ENCODE results near the gene RAPGEF1. TPM values are rescaled to one million over a fixed set of nuclear protein-coding genes. Genes with fewer than 3 reads are reported as not detected.

The RAPGEF1 gene
- total and polyA plus RNA-seq, 2 donors (not counting 3 experiments of a cell fraction or from before 2014, with no cell fraction given), result 50.0 to 124 TPM

- H3K9me1 ChIP-seq (replicated peaks; ENCODE audit: control insufficient read depth, extremely low read depth, insufficient read depth, low read length), result no peaks in the 10 kb centered on the region
- TF ChIP-seq POLR2AphosphoS5 (IDR thresholded peaks at IDR 0.05; ENCODE audit: insufficient read depth, low read depth, low read length) (no peak), POLR2A (IDR thresholded peaks at IDR 0.05; ENCODE audit: low read depth, low read length) (no peak)
- H3K79me2 ChIP-seq (ENCODE audit: control insufficient read depth, insufficient read depth, low read length), result no peaks in the 10 kb centered on the region
- CTCF ChIA-PET, result interaction anchor here (0.8 kb wide), 1 partner anchor 9 kb away, joined by 3 read pairs; no protein-coding TSS in a partner anchor
- POLR2A ChIA-PET, result no interaction called here
- FAIRE-seq (no peak), DNase-seq (ENCODE audit: low read depth, low spot score) (no peak)
- H3K27me3 ChIP-seq (ENCODE audit: control insufficient read depth in 2 of 2, insufficient read depth in 2 of 2, low read length in 2 of 2), result no peaks in the 10 kb centered on the region
- BruUV-seq (replicated peaks), result no TSS peak
- H4K20me1 ChIP-seq (replicated peaks; ENCODE audit: control insufficient read depth, extremely low read depth, insufficient read depth, low read length), result no peaks in the 10 kb centered on the region
- dilution Hi-C loops (cut with MboI; ENCODE audit: extremely low pct_ligation_motif_present, low sequenced_read_pairs), result no loop called here
- no peak overlapping the region for H2AFZ ChIP-seq (ENCODE audit: low read depth, low read length)
- H3K4me2 ChIP-seq (ENCODE audit: insufficient read depth, low read length), result no peak overlapping the region
- no peaks in the 10 kb centered on the region for H3K4me1 ChIP-seq (ENCODE audit: control insufficient read depth, extremely low read depth, insufficient read depth, low read length)
- H3K9ac ChIP-seq (replicated peaks; ENCODE audit: extremely low read depth, insufficient read depth, low read length), result no peak overlapping the region
- no peak overlapping the region for H3K27ac ChIP-seq (ENCODE audit: insufficient read depth, low read depth, low read length)
- intact Hi-C loops (cut with micrococcal nuclease), result no loop called here
- H3K9me3 ChIP-seq (replicated peaks; ENCODE audit: control insufficient read depth, insufficient read depth, low read length), result no peaks in the 10 kb centered on the region
- H3K4me3 ChIP-seq (replicated peaks in 1 of 3; ENCODE audit: insufficient read depth in 1 of 3, low read depth in 1 of 3, low read length in 3 of 3), result no peak overlapping the region
- H3K36me3 ChIP-seq (ENCODE audit: control insufficient read depth in 2 of 2, extremely low read depth in 1 of 2, insufficient read depth in 2 of 2, low read length in 2 of 2), result peaks cover 0 to 2% of the 10 kb centered on the region in 2 experiments
Measured at GRCh38 chr9:131565369-131565768, 174.5 kb downstream of the RAPGEF1 start.

DNA sequence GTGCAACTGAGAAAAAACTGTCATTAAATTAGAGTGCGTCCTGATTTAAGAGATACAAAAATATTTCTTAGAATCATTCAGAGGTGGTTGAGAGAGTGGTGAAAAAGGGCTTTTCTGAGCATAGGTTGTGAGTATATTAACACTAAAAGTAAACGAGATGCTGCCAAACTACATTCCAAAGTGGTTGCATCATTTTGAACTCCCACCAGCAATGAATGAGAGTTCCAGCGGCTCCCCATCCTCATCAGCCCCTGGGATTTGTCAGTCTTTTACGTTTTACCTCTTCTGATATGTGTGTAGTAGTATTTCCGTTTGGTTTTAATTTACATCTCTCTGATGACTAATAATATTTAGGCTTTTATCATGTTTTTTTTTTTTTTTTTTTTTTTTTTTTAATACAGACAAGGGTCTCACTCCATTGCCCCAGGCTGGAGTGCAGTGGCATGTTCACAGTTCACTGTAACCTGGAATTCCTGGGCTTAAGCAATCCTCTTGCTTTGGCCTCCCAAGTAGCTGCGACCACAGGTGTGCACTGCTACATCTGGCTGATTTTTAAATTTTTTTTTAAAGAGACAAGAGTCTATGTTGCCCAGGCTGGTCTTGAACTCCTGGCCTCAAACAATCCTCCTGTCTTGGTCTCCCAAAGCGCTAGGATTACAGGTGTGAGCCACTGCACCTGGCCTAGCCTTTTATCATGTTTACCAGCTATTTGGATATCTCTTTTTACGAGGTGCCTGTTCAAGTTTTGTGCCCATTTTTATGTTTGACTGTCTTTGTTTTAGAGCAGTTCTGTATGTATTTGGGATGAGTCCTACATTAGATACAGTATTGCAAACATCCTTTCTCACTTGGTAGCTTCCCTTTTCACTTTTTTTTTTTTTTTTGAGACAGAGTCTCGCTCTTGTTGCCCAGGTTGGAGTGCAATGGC, 177.6 kb downstream of the RAPGEF1 start:
- dilution Hi-C loops (cut with MboI; ENCODE audit: extremely low pct_ligation_motif_present, low sequenced_read_pairs), result no loop called here
- FAIRE-seq, result no peak

More for the DNA sequence above, 177.6 kb downstream of the RAPGEF1 start:
- TF ChIP-seq EZH2 (IDR thresholded peaks at IDR 0.05; ENCODE audit: borderline replicate concordance, low read depth, low read length, severe bottlenecking) (no peak), JUN (IDR thresholded peaks at IDR 0.05; ENCODE audit: borderline replicate concordance, insufficient read depth, insufficient read length, low read depth) (no peak), FOS (IDR thresholded peaks at IDR 0.05; ENCODE audit: borderline replicate concordance, insufficient read depth, low read length) (no peak), MYC (IDR thresholded peaks at IDR 0.05; ENCODE audit: low read depth, low read length) (no peak)
- TF ChIP-seq, protein P1, sequence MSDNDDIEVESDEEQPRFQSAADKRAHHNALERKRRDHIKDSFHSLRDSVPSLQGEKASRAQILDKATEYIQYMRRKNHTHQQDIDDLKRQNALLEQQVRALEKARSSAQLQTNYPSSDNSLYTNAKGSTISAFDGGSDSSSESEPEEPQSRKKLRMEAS (IDR thresholded peaks at IDR 0.05; ENCODE audit: insufficient read depth, insufficient read length), result no peak
- H3K4me3 ChIP-seq (replicated peaks in 1 of 3; ENCODE audit: insufficient read depth in 1 of 3, low read depth in 1 of 3, low read length in 3 of 3), result no peak overlapping the region
- intact Hi-C loops (cut with micrococcal nuclease), result no loop called here
- H3K9me1 ChIP-seq (replicated peaks; ENCODE audit: control insufficient read depth, extremely low read depth, insufficient read depth, low read length), result no peaks in the 10 kb centered on the region
- POLR2A ChIA-PET, result no interaction called here
- no peak overlapping the region for H2AFZ ChIP-seq (ENCODE audit: low read depth, low read length)
- H3K4me2 ChIP-seq (ENCODE audit: insufficient read depth, low read length), result no peak overlapping the region
- no peaks in the 10 kb centered on the region for H3K36me3 ChIP-seq (ENCODE audit: control insufficient read depth in 2 of 2, extremely low read depth in 1 of 2, insufficient read depth in 2 of 2, low read length in 2 of 2)
- no peaks in the 10 kb centered on the region for H4K20me1 ChIP-seq (replicated peaks; ENCODE audit: control insufficient read depth, extremely low read depth, insufficient read depth, low read length)
- no peak overlapping the region for H3K9ac ChIP-seq (replicated peaks; ENCODE audit: extremely low read depth, insufficient read depth, low read length)
- H3K9me3 ChIP-seq (replicated peaks; ENCODE audit: control insufficient read depth, insufficient read depth, low read length), result no peaks in the 10 kb centered on the region
- BruUV-seq (replicated peaks), result no TSS peak
- H3K79me2 ChIP-seq (ENCODE audit: control insufficient read depth, insufficient read depth, low read length), result no peaks in the 10 kb centered on the region
- no peak overlapping the region for H3K27ac ChIP-seq (ENCODE audit: insufficient read depth, low read depth, low read length)
- no peaks in the 10 kb centered on the region for H3K4me1 ChIP-seq (ENCODE audit: control insufficient read depth, extremely low read depth, insufficient read depth, low read length)
- no peaks in the 10 kb centered on the region for H3K27me3 ChIP-seq (ENCODE audit: control insufficient read depth in 2 of 2, insufficient read depth in 2 of 2, low read length in 2 of 2)
- DNase-seq (ENCODE audit: low read depth, low spot score), result no peak
- CTCF ChIA-PET, result no interaction called here
